GM10847 (cell line): ENCODE data around the gene IGF1R.

Experiments
- POLR2A ChIP-seq: IDR thresholded peaks from 2 replicates; pipeline ENCODE4 v1.6.1; 2011; ENCODE audit not compliant: insufficient read length; ENCODE audit errors: extremely low read depth

IGF1R gene

DNA sequence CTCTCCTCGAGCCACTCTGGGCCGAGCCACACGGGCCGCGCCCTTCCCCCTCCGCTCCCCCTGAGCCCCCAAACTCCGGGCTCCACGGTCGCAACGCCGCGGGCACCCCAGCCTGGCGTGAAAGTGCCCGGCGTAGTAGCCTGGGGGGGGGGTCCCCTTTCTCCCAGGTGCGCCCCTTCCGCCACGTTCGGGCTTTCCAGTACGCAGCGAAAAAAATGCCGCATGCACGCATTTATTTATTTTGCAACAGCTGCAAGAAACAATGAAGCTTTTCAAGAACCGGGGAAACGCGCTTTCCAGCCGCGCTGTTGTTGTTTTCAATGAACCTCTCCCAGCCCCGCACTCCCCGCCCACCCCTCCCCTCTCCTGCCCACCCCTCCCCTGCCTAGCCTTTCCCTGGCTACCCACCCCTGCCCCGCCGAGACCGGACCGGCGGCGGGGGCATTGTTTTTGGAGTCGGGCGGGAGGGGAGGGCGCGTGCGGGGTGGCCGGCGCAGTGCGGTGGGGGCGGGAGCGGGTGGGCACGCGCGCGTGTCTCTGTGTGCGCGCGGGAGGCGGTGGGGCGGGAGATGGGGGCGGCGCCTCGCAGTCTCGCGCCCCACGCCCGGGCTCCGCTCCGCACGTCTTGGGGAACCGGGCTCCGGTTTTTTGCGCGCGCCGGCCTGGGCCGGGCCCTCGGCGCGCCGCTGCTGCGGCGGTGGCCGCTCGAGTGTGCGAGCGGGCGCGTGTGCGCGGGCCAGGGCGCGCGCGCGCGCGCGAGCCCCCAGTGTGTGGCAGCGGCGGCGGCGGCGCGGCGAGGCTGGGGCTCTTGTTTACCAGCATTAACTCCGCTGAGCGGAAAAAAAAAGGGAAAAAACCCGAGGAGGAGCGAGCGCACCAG is at the start of gene IGF1R:
TSS of gene IGF1R (plus strand) at position 766 of the 880 bp plus-strand sequence. CDS start 1,043 bp downstream, outside the sequence.
- TF ChIP-seq POLR2A, result no peak

DNA sequence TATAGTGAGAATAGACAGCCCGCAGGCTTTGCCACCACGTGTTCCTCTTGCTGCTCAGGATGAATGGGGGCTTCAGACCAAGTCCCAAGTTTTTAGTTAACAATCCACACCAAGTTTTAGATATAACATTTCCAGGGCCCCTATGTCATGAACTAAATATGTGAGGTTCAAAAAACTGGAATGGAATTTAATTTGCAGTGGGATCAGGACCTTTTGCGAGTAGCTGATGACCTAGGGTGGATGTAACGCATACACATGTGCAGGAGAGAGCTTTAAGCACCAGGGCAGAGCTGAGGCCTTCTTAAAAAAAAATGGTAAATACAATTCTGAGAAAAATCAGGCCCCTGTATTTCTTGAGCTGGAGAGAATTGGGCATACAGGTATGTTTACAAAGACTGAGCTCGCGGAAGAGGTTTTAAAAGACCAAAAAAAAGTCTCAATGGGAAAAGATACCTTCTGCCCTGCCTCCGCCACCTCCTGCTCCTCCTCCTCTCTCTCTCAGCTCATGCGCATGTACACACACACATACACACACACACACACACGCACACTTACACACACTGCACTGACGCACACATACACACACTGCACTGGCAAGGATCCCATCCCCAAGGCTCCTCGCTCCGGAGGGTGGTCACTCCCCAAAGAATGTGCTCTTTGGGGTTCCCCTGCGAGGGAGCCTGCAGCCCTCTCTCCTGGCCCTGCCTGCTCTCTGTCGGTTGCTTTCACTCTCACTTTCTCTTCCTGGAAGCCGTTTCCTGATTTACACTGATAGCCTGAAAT is 48.2 kb upstream of the IGF1R start:
- no peak for TF ChIP-seq POLR2A

DNA sequence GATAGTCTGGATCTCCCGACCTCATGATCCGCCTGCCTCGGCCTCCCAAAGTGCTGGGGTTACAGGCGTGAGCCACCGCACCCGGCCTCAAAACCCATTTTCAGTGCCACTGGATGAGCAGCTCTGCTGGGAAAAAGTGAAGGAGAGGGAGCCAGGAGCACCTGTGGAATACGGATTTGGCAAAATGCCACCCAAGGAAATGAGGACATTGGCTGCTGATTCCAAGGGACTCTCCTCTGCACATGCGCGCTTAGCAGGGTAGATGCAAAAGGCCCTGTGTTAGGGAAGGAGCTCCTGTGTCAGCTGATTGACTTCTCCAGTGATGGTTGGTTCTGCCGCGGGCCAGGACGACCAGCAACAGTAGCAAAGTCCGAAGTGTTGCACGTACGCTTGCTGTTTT is 43.4 kb upstream of the IGF1R start:
- TF ChIP-seq POLR2A, result no peak

DNA sequence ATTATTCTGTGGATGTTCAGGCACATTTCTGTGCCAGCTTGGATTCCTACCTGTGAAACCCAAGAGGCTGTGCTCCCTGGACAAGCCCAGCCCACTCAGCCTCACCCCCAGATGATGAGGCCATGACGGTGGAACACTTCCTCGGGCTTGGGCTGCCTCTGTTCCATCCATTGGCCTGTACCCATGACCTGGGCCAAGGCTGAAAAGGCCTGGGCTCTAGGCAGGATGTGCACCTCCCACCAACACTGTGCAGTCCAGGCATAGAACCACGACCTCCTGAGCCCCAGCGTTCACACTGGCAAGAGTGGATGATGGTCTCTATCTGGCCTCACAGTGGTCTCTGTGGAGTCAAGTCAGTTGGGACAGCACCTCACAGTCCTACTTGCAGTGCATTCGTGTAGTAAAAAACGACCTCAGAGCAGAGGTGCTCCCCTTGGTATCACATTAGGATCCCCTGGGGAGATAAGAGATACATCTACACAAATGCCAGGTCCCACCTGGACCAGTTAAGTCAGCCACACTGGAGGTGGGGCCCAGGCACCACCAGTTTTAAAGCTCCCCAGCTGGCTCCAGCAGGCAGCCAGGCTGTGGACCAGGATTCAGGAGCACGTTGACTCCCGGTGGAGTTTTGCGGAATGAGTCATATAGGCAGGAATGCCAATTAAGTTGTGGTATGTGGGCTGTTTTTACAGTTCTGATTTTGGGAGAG is 39.0 kb upstream of the IGF1R start:
- TF ChIP-seq POLR2A, result no peak

DNA sequence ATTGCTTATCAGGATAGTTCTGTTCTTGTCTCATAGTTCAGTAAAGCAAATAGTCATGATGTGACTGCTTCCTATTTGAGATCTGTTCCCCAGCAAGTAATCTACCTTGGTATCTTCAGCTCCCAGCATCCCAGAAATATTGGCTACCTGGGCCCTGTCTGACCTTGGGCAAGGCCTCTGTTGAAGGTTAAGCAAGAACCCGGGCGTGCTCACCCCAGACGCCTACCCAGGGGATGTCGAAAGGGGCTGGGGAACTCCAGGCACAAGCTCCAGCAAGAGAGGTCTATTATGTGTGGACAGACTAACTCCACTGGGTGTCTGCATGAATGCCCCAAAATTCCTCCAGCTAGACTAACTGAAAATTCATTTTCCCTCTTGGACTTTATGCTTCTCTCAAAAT is 37.3 kb upstream of the IGF1R start:
- TF ChIP-seq POLR2A, result no peak

DNA sequence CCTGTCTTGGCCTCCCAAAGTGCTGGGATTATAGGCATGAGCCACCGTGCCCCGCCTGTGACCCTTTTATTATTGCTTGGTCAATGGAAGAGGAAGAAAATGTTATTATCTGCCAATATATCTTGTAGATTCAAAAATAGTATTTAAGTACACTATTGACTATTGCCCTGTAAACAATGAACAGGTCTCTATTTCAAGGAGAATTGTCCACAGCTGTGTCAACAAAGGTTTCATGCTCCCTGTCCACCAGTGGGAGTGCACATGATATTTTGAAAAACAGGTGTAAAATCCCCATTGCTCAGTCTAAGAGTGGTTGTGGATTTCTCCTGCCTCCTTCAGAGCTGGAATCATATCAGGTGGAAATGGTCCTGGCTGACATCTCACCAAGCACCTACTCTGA is 36.5 kb upstream of the IGF1R start:
- TF ChIP-seq POLR2A, result no peak

DNA sequence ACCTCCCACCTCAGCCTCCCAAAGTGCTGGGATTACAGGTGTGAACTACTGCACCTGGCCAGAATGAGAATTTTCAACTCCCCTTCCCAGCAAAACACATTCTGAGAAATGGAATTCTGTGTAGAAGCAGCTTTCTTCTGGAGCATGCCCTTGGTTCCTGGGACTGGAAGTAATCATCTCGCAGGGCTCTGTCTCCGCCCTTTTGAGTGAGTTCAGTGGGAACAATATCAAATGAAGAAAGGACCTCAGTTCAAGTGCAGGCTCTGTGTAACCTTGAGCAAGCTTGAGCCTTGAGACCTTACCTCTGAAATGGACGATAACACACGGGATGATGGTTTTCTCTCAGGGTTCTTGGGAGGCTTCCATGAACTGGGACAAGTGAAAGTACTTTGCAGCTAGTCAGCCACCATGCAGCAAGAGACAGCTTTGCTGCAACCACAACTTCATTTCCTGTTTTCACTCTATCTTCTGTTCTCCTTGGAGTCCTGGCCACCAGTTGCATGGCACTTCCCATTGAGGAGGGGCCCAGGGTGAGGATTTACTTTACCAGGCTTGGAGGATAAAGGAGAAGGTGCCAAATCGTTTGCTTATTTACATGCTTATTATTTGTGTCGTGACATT is 35.7 kb upstream of the IGF1R start:
- TF ChIP-seq POLR2A, result no peak

DNA sequence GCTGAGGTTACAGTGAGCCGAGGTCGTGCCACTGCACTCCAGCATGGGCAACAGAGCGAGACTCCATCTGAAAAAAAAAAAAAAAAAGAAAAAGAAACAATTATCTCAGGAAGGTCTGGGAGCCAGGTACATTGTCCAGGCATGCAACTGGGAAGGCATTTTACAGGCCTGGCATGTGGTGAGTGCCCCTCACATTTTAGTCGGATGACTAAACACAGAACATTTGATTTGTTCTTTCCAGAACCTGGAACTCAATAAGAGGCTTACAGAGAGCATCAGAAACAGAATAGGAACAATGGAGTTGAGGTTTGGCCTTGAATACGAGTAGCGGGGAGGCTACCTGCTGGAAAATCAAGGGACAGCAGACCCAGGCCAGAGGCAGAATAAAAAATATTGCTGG is 33.7 kb upstream of the IGF1R start:
- no peak for TF ChIP-seq POLR2A

DNA sequence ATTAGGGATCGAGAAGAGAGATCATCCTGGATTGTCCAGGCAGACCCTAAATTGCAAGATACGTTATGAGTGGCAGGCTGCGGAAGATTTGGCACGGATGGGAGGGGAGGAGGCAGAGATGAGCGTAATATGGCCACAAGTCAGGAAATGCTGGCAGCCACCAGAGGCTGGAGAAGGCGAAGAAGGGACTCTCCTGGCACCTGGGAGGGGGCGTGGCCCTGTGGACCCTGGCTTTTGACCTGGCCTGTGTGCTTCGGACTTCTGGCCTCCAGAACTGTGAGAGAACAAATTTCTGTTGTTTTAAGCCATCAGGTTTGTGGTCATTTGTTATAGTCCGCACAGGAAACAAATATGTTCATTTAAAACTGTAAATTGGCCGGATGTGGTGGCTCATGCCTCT is 31.9 kb upstream of the IGF1R start:
- TF ChIP-seq POLR2A, result no peak

DNA sequence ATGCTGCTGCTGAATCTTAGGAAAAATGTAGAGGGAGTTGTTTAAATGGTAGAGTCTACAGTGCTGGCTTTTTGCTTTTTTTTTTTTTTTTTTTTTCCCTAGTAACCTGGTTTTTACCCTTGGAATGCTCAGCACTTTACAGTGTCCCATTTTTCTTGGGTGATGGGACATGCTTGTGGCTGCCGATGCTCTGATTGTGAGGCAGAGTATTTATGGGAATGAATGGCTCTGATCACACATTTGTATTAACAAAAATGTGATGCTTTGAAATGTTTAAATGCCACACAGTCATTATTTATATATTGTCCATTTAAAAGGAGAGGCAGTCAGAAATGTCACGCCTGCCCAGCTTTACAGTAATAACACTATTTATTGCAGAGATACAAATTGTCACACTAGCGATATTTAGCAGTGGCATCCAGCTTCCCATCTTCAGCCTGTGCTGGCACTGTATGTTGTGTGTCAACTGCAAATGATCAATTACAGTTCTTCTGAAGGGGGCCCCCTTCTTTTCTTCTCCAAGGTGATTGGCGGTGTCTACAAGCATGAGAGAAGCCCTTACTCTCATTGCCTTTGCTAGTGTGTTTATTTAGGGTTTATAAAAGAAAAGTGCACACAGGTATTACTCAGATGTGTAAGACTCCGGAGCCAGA is 30.9 kb upstream of the IGF1R start:
- no peak for TF ChIP-seq POLR2A

DNA sequence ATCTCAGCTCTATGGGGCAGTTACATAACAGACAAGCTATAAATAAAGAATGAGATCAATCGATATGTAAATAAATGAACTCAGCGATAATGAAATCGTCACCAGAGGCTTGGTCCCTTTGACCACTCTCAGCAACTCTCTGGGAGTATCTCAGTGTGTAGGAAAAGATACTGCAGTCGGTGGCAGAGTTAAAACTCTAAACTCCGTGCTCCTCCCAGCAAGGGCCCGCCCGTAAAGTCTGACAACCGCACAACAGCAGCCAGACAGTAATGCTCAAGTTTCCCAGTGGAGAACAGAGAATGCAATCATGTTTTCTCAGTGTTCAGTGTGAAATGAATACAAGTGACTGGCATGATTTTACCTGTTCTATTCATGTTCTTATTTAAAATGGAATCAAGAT is 28.3 kb upstream of the IGF1R start:
- no peak for TF ChIP-seq POLR2A

DNA sequence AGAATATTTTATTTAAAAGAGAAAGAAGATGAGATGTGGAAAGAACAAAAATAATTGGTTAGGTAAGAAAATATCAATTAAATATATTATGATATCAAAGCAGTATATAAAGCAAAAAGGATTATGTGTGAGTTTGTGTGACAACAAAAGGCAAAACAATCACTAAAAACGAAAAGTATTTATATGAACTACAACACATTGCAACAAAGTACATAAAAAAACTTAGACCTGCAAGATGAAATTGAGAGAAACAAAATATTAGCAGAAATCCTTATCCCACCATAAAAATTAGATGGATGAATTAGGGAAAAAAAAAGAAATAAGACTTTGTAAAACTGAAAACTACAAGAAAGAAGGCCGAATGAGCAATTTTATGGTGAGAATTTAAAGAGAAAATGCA is 27.3 kb upstream of the IGF1R start:
- no peak for TF ChIP-seq POLR2A

DNA sequence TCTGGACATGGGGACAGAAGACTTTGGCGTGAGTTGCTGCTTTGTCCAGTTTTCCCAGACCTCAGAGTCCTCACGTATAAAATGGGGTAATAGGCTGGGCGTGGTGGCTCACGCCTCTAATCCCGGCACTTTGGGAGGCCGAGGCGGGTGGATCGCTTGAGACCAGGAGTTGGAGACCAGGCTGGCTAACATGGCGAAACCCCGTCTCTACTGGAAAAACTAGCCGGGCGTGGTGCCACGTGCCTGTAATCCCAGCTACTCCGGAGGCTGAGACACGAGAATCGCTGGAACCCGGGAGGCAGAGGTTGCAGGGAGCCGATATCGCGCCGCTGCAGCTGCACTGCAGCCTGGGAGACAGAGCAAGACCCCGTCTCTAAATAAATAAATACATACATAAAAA is 22.7 kb upstream of the IGF1R start:
- TF ChIP-seq POLR2A, result no peak

DNA sequence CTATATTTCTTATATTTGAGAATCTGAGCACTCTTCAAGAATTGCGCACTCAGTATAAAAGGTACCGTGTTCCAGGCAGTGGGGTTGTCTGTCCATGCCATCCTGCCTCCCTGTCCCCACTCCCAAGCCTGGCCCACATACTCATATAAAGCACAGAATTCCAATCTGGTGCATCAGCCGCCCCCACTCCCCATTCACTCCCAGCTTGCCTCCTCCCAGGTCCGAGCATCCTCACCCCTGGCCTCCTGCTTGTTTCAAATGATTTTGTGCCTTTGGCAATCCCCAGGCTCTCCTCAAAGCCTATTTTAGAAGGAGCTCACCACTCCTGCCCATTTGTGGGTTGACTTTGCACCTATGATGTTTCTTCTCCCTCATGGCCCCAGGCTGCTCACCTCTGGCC is 22.2 kb upstream of the IGF1R start:
- no peak for TF ChIP-seq POLR2A

DNA sequence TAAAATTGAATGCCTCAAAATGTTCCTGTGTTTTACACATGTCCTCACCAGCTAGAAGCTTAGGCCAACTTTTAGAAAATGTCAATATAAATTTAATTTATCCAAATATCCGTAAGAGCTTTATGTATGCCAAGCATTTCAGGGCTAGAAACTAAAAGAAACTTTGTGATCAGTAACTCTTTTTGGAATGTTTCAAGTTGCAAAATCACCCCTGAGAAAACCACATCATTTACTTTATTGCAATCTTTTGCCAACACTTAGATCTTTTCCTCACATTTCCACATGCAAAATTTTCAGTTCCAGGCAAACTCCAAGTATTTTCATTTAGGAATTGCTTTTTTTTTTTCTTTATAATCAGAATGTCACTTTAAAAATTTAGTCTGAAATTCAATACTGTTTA is 20.1 kb upstream of the IGF1R start:
- no peak for TF ChIP-seq POLR2A
